Measurements from ENCODE around the gene DYRK1B.
"Not testable (repeated sequence)": the region's sequence is repeated elsewhere in the genome, so short reads cannot be mapped to it uniquely, and the experiment has no call there.

The DYRK1B gene

GRCh38 chr19:39833464-39834286 is at the start of gene DYRK1B:
Gene DYRK1B, minus strand, starts transcription at chr19:39834162. Its CDS starts 2,295 bp downstream, at chr19:39831867.
- DNase-seq: peak; percentile 97

- DNase-seq: not testable (repeated sequence)
Measured at GRCh38 chr19:39882645-39883044, 48.7 kb upstream of the DYRK1B start.

GRCh38 chr19:39881495-39882110 is 47.6 kb upstream of the DYRK1B start:
- DNase-seq: peak; percentile 48

GRCh38 chr19:39880241-39880640 is 46.3 kb upstream of the DYRK1B start:
- DNase-seq: not testable (repeated sequence)

GRCh38 chr19:39879796-39880195 is 45.8 kb upstream of the DYRK1B start:
- DNase-seq: not testable (repeated sequence)

- DNase-seq: not testable (repeated sequence)
Measured at GRCh38 chr19:39878866-39879265, 44.9 kb upstream of the DYRK1B start.

GRCh38 chr19:39878398-39878797 is 44.4 kb upstream of the DYRK1B start:
- DNase-seq: no peak

- not testable (repeated sequence) for DNase-seq
Measured at GRCh38 chr19:39877982-39878381, 44.0 kb upstream of the DYRK1B start.

GRCh38 chr19:39877488-39877887 is 43.5 kb upstream of the DYRK1B start:
- not testable (repeated sequence) for DNase-seq

- DNase-seq: not testable (repeated sequence)
Measured at GRCh38 chr19:39876486-39876885, 42.5 kb upstream of the DYRK1B start.

GRCh38 chr19:39875401-39875864 is 41.5 kb upstream of the DYRK1B start:
- DNase-seq: not testable (repeated sequence)

- no peak for DNase-seq
Measured at GRCh38 chr19:39874404-39874803, 40.4 kb upstream of the DYRK1B start.

GRCh38 chr19:39873385-39873784 is 39.4 kb upstream of the DYRK1B start:
- DNase-seq: no peak

GRCh38 chr19:39871886-39872866 is 38.2 kb upstream of the DYRK1B start:
- DNase-seq: no peak

- no peak for DNase-seq
Measured at GRCh38 chr19:39871362-39871761, 37.4 kb upstream of the DYRK1B start.

- DNase-seq: no peak
Measured at GRCh38 chr19:39870171-39870971, 36.4 kb upstream of the DYRK1B start.

- DNase-seq: no peak
Measured at GRCh38 chr19:39867952-39868351, 34.0 kb upstream of the DYRK1B start.

- no peak for DNase-seq
Measured at GRCh38 chr19:39867133-39867532, 33.2 kb upstream of the DYRK1B start.

GRCh38 chr19:39865953-39866352 is 32.0 kb upstream of the DYRK1B start:
- no peak for DNase-seq

GRCh38 chr19:39865186-39865585 is 31.2 kb upstream of the DYRK1B start:
- no peak for DNase-seq

- no peak for DNase-seq
Measured at GRCh38 chr19:39864118-39864517, 30.2 kb upstream of the DYRK1B start.

GRCh38 chr19:39858541-39858940 is 24.6 kb upstream of the DYRK1B start:
- DNase-seq: peak; percentile 25

Data from hematopoietic multipotent progenitor cell treated with erythropoietin and hydrocortisone succinate and interleukin-3 and kit ligand, for 8 days (in vitro differentiated cells).